ENCODE data around the gene CAMTA1.

DNA sequence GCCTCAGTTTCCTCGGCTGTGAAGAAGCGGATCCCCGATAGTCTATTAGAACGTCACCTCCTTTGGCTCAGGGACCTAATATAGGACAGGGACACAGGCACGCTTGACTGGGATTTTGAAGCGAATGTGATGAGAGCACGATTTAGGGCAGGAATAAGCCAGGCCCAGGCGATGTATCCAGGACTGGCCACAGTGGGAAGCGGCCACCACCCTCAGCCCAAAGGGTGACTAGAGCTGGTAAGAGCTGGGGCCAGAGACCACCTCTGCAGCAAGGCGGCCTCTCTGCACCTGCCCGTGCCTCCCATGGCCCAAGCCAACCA is 885.9 kb downstream of the CAMTA1 start:
- no peak for TF ChIP-seq BHLHE40 (IDR thresholded peaks at IDR 0.05; ENCODE audit: borderline replicate concordance)
- no peak for TF ChIP-seq ELF4 (IDR thresholded peaks at IDR 0.05)
- TF ChIP-seq FOXM1 (IDR thresholded peaks at IDR 0.05; ENCODE audit: borderline replicate concordance) = no peak
- TF ChIP-seq, protein P1, sequence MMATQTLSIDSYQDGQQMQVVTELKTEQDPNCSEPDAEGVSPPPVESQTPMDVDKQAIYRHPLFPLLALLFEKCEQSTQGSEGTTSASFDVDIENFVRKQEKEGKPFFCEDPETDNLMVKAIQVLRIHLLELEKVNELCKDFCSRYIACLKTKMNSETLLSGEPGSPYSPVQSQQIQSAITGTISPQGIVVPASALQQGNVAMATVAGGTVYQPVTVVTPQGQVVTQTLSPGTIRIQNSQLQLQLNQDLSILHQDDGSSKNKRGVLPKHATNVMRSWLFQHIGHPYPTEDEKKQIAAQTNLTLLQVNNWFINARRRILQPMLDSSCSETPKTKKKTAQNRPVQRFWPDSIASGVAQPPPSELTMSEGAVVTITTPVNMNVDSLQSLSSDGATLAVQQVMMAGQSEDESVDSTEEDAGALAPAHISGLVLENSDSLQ (IDR thresholded peaks at IDR 0.05) = no peak
- no peak for TF ChIP-seq L3MBTL2 (conservative IDR thresholded peaks at IDR 0.05)
- TF ChIP-seq FOXK2 (IDR thresholded peaks at IDR 0.05) = no peak
